A549 (cell line): ENCODE measurements around the gene HMG20B.

Experiments used
- CBX8 ChIP-seq: fragments of 200-600 bp; sonication (generic); IDR thresholded peaks from 2 replicates; pipeline ENCODE4 v1.6.1; 2016
- CHD2 ChIP-seq: fragments of 150-350 bp; IDR thresholded peaks from 2 replicates; pipeline ENCODE4 v1.6.1; 2014; ENCODE audit warnings: low read length; ENCODE audit not compliant: partially characterized antibody
- JUN ChIP-seq, 2 experiments: fragments of >200 bp; sonication (Bioruptor Twin); formaldehyde crosslinking; IDR thresholded peaks; 2 replicates in 1 of 2; 3 replicates in 1 of 2; pipeline ENCODE4 v1.6.1; 2016 to 2017
- KDM1A ChIP-seq: fragments of 200-600 bp; sonication (generic); IDR thresholded peaks from 2 replicates; pipeline ENCODE4 v1.6.1; 2016; ENCODE audit warnings: low read depth, mild to moderate bottlenecking
- MAX ChIP-seq: IDR thresholded peaks from 2 replicates; pipeline ENCODE4 v1.6.1; 2012
- NR3C1 ChIP-seq: fragments of >200 bp; sonication (Bioruptor Twin); formaldehyde crosslinking; IDR thresholded peaks from 3 replicates; pipeline ENCODE4 v1.6.1; 2017
- POLR2A ChIP-seq: IDR thresholded peaks from 2 replicates; pipeline ENCODE4 v1.6.1; 2012; ENCODE audit warnings: mild to moderate bottlenecking, low read length
- RAD21 ChIP-seq, 2 experiments: fragments of >200 bp in 1 of 2; sonication (Bioruptor Twin) in 1 of 2; formaldehyde crosslinking in 1 of 2; IDR thresholded peaks in 1 of 2; conservative IDR thresholded peaks in 1 of 2; 2 replicates in 1 of 2; 3 replicates in 1 of 2; pipeline ENCODE4 v1.6.1; 2012 to 2018; ENCODE audit warnings: inconsistent platforms in 1 of 2
- REST ChIP-seq: fragments of 200-600 bp; sonication (generic); IDR thresholded peaks from 2 replicates; pipeline ENCODE4 v1.6.1; 2016; ENCODE audit warnings: antibody characterized with exemption, mild to moderate bottlenecking, moderate library complexity
- SMC3 ChIP-seq: fragments of >200 bp; sonication (Bioruptor Twin); formaldehyde crosslinking; IDR thresholded peaks from 3 replicates; pipeline ENCODE4 v1.6.1; 2018; ENCODE audit warnings: inconsistent platforms
- TF ChIP-seq, protein P1 (sequence below): fragments of >200 bp; sonication (Bioruptor Twin); formaldehyde crosslinking; IDR thresholded peaks from 3 replicates; pipeline ENCODE4 v1.5.1; 2016
- TF ChIP-seq, protein P2 (sequence below): fragments of 450-650 bp; IDR thresholded peaks from 2 replicates; pipeline ENCODE4 v1.6.1; 2014; ENCODE audit warnings: antibody characterized with exemption
- TF ChIP-seq, protein P3 (sequence below): fragments of 250-450 bp; sonication (Bioruptor Pico); IDR thresholded peaks from 2 replicates; pipeline ENCODE4 v1.5.0; 2021; ENCODE audit warnings: mild to moderate bottlenecking, moderate library complexity, borderline replicate concordance
- TF ChIP-seq, protein P4 (sequence below): IDR thresholded peaks from 2 replicates; pipeline ENCODE4 v1.6.1; 2012

DNA sequence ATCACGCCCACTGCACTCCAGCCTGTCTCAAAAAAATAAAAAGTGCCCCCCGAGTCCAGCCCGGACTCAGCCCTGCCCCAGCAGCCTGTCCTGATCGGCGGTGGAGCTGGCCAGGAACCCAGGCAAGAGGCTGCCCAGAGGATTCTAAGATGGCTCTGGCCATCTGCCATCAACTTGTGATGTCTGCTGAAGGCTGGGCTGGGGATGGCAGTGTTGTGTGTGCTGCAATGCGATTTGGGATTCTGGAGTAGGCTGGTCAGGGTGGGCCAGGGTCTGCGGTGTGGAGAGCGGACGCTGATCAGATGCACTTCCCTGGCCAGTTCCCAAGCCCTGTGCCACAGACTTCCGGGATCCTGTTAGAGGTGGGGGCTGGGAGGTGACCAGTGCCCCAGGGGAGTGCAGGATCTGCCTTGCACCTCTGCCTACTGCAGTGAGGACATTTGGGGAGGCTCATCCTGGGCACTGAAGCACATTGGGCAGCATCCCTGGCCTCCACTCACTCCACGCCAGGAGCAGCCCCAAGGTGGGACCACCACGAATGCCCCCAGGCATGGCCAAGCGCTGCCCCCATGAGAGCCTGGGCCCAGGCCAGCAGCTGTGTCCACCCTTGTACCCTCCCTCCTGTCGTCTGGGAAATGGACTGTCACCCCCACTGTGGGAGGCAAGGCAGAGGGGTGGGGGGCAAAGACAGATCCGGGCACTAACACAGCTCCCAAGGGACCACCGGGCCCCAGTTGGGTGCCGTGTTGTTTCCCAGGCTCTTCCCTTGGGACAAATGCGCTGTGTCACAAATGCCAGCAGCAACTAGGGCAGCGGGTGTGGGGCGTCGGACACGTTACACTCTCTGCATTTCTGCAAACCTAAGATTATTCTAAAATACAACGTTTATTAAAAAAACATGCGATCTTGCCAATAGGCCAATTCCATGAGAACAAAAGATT lies 37.3 kb downstream of the HMG20B start:
- TF ChIP-seq REST (no peak), POLR2A (no peak), SMC3 (no peak), CBX8 (no peak), KDM1A (no peak), MAX (no peak), CHD2 (no peak), RAD21 (conservative IDR thresholded peaks at IDR 0.05 in 1 of 2, IDR thresholded peaks at IDR 0.05 in 1 of 2) (no peak), JUN (IDR thresholded peaks at IDR 0.05) (no peak), NR3C1 (no peak)
- TF ChIP-seq, protein P1, sequence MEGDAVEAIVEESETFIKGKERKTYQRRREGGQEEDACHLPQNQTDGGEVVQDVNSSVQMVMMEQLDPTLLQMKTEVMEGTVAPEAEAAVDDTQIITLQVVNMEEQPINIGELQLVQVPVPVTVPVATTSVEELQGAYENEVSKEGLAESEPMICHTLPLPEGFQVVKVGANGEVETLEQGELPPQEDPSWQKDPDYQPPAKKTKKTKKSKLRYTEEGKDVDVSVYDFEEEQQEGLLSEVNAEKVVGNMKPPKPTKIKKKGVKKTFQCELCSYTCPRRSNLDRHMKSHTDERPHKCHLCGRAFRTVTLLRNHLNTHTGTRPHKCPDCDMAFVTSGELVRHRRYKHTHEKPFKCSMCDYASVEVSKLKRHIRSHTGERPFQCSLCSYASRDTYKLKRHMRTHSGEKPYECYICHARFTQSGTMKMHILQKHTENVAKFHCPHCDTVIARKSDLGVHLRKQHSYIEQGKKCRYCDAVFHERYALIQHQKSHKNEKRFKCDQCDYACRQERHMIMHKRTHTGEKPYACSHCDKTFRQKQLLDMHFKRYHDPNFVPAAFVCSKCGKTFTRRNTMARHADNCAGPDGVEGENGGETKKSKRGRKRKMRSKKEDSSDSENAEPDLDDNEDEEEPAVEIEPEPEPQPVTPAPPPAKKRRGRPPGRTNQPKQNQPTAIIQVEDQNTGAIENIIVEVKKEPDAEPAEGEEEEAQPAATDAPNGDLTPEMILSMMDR, result no peak
- TF ChIP-seq, protein P2, sequence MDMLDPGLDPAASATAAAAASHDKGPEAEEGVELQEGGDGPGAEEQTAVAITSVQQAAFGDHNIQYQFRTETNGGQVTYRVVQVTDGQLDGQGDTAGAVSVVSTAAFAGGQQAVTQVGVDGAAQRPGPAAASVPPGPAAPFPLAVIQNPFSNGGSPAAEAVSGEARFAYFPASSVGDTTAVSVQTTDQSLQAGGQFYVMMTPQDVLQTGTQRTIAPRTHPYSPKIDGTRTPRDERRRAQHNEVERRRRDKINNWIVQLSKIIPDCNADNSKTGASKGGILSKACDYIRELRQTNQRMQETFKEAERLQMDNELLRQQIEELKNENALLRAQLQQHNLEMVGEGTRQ, result no peak
- TF ChIP-seq, protein P3, sequence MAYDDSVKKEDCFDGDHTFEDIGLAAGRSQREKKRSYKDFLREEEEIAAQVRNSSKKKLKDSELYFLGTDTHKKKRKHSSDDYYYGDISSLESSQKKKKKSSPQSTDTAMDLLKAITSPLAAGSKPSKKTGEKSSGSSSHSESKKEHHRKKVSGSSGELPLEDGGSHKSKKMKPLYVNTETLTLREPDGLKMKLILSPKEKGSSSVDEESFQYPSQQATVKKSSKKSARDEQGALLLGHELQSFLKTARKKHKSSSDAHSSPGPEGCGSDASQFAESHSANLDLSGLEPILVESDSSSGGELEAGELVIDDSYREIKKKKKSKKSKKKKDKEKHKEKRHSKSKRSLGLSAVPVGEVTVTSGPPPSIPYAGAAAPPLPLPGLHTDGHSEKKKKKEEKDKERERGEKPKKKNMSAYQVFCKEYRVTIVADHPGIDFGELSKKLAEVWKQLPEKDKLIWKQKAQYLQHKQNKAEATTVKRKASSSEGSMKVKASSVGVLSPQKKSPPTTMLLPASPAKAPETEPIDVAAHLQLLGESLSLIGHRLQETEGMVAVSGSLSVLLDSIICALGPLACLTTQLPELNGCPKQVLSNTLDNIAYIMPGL (CRISPR knock-in tag), result no peak
- TF ChIP-seq, protein P4, sequence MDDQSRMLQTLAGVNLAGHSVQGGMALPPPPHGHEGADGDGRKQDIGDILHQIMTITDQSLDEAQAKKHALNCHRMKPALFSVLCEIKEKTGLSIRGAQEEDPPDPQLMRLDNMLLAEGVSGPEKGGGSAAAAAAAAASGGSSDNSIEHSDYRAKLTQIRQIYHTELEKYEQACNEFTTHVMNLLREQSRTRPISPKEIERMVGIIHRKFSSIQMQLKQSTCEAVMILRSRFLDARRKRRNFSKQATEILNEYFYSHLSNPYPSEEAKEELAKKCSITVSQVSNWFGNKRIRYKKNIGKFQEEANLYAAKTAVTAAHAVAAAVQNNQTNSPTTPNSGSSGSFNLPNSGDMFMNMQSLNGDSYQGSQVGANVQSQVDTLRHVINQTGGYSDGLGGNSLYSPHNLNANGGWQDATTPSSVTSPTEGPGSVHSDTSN, result no peak
